B cell (primary cell): ENCODE results near the gene TBC1D32.

Source experiments
- EZH2 ChIP-seq: IDR thresholded peaks from 2 replicates; pipeline ENCODE4 v1.6.1; 2012; ENCODE audit warnings: borderline replicate concordance, low read depth, mild to moderate bottlenecking, moderate library complexity, low read length; ENCODE audit not compliant: insufficient read depth, poor library complexity, severe bottlenecking
- TF ChIP-seq, protein P1 (sequence below): fragments of 200-600 bp; IDR thresholded peaks from one replicate; pipeline ENCODE4 v1.8.0; 2022; ENCODE audit warnings: antibody characterized with exemption, mild to moderate bottlenecking

DNA sequence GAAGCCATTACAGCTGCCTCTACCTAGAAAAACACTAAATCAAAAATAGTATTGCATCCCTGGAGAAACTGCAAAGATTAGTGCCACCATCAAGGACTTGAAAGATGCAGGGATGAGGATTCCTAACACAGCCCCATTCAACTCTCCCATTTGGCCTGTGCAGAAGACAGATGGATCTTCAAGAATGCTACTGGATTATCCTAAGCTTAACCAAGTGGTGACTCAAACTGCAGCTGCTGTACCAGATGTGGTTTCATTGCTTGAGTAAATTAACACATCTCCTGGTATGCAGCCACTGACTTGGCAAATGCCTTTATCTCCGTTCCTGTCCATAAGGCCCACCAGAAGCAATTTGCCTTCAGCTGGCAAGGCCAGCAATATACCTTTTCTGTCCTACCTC, 117.4 kb downstream of the TBC1D32 start:
- TF ChIP-seq, protein P1, sequence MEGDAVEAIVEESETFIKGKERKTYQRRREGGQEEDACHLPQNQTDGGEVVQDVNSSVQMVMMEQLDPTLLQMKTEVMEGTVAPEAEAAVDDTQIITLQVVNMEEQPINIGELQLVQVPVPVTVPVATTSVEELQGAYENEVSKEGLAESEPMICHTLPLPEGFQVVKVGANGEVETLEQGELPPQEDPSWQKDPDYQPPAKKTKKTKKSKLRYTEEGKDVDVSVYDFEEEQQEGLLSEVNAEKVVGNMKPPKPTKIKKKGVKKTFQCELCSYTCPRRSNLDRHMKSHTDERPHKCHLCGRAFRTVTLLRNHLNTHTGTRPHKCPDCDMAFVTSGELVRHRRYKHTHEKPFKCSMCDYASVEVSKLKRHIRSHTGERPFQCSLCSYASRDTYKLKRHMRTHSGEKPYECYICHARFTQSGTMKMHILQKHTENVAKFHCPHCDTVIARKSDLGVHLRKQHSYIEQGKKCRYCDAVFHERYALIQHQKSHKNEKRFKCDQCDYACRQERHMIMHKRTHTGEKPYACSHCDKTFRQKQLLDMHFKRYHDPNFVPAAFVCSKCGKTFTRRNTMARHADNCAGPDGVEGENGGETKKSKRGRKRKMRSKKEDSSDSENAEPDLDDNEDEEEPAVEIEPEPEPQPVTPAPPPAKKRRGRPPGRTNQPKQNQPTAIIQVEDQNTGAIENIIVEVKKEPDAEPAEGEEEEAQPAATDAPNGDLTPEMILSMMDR = no peak
- TF ChIP-seq EZH2 = no peak
